SJCRH30 (cell line): Measurements from ENCODE around the gene SCAMP3. TPM values are rescaled to one million over a fixed set of nuclear protein-coding genes. Genes with fewer than 3 reads are reported as not detected.

Source experiments
- DNase-seq, 2 experiments: peaks; one replicate each; pipeline ENCODE4 v3.0.0-alpha.2; 2015 to 2020
- H3K27ac ChIP-seq: fragments of 250-450 bp; sonication (Bioruptor Pico); 2 replicates; pipeline ENCODE4 v1.5.1; 2020; ENCODE audit warnings: mild to moderate bottlenecking, moderate library complexity
- H3K27me3 ChIP-seq: fragments of 250-450 bp; sonication (Bioruptor Pico); 2 replicates; pipeline ENCODE4 v1.5.1; 2020; ENCODE audit warnings: mild to moderate bottlenecking, moderate library complexity
- H3K36me3 ChIP-seq: fragments of 250-450 bp; sonication (Bioruptor Pico); 2 replicates; pipeline ENCODE4 v1.5.1; 2020; ENCODE audit warnings: mild to moderate bottlenecking, moderate library complexity
- H3K4me1 ChIP-seq: fragments of 250-450 bp; sonication (Bioruptor Pico); 2 replicates; pipeline ENCODE4 v1.5.1; 2020; ENCODE audit warnings: mild to moderate bottlenecking, moderate library complexity
- H3K4me3 ChIP-seq: fragments of 250-450 bp; sonication (Bioruptor Pico); 2 replicates; pipeline ENCODE4 v1.5.1; 2020; ENCODE audit warnings: mild to moderate bottlenecking, moderate library complexity
- H3K9me3 ChIP-seq: fragments of 250-450 bp; sonication (Bioruptor Pico); replicated peaks from 2 replicates; pipeline ENCODE4 v1.5.1; 2020; ENCODE audit warnings: mild to moderate bottlenecking, moderate library complexity
- total RNA-seq: library from RNA; depleted of rRNA; stranded (reverse); fragments of >200 nt; shearing (Covaris generic); gene quantifications from 2 replicates; pipeline ENCODE4 v1.2.3, GENCODE V29; 2014; rRNA removed

Gene SCAMP3
- total RNA-seq = 42.1 and 43.4 TPM in 2 replicates

GRCh38 chr1:155261852-155262673, at the start of gene SCAMP3:
TSS of gene SCAMP3 (minus strand) at chr1:155262360. CDS start at chr1:155262151, 209 bp downstream.
- Histone ChIP-seq H3K4me1 (no peaks in the 10 kb centered on the region), H3K36me3 (peaks cover 35% of the 10 kb centered on the region), H3K9me3 (no peaks in the 10 kb centered on the region), H3K4me3 (peak within 1 kb of the TSS; percentile 70), H3K27me3 (no peaks in the 10 kb centered on the region), H3K27ac (peak within 1 kb of the TSS; percentile 35)
- peak; percentile 96 to 98 for DNase-seq

- H3K36me3 ChIP-seq = peaks cover 16% of the 10 kb centered on the region
- DNase-seq = peak in 1 of 2 experiments; percentile 22
- H3K9me3 ChIP-seq = no peaks in the 10 kb centered on the region
- H3K4me3 ChIP-seq = peak overlapping the region; percentile 78
- peak overlapping the region; percentile 78 for H3K27ac ChIP-seq
- no peaks in the 10 kb centered on the region for H3K27me3 ChIP-seq
- H3K4me1 ChIP-seq = peaks cover 3% of the 10 kb centered on the region; the same call in 1 of the 2 replicates
Observed at GRCh38 chr1:155309423-155310021, 47.4 kb upstream of the SCAMP3 start.

GRCh38 chr1:155308493-155309422, 46.6 kb upstream of the SCAMP3 start, which contains the start of gene FDPS:
TSS of gene FDPS (plus strand) at chr1:155308866. CDS start at chr1:155309790, 924 bp downstream.
- Histone ChIP-seq H3K27ac (peak within 1 kb of the TSS; percentile 78), H3K4me1 (peaks cover 3% of the 10 kb centered on the region; the same call in 1 of the 2 replicates), H3K4me3 (peak within 1 kb of the TSS; percentile 78), H3K36me3 (peaks cover 16% of the 10 kb centered on the region), H3K9me3 (no peaks in the 10 kb centered on the region), H3K27me3 (no peaks in the 10 kb centered on the region)
- peak; percentile 98 for DNase-seq

GRCh38 chr1:155307247-155307740, 45.1 kb upstream of the SCAMP3 start:
- H3K4me3 ChIP-seq = no peak overlapping the region
- no peaks in the 10 kb centered on the region for H3K9me3 ChIP-seq
- no peaks in the 10 kb centered on the region for H3K27me3 ChIP-seq
- H3K27ac ChIP-seq = no peak overlapping the region
- DNase-seq = peak in 1 of 2 experiments; percentile 58
- H3K4me1 ChIP-seq = peaks cover 3% of the 10 kb centered on the region; the same call in 1 of the 2 replicates
- H3K36me3 ChIP-seq = peaks cover 10% of the 10 kb centered on the region

- peaks cover 7% of the 10 kb centered on the region for H3K36me3 ChIP-seq
- no peaks in the 10 kb centered on the region for H3K9me3 ChIP-seq
- no peaks in the 10 kb centered on the region for H3K27me3 ChIP-seq
- H3K4me1 ChIP-seq = peaks cover 3% of the 10 kb centered on the region; the same call in 1 of the 2 replicates
- no peak for DNase-seq
- H3K27ac ChIP-seq = no peak overlapping the region
- H3K4me3 ChIP-seq = no peak overlapping the region
Observed at GRCh38 chr1:155305881-155306391, 43.8 kb upstream of the SCAMP3 start.

GRCh38 chr1:155304558-155305063, 42.5 kb upstream of the SCAMP3 start:
- Histone ChIP-seq H3K36me3 (no peaks in the 10 kb centered on the region), H3K27ac (no peak overlapping the region), H3K27me3 (no peaks in the 10 kb centered on the region), H3K4me1 (peaks cover 3% of the 10 kb centered on the region; the same call in 1 of the 2 replicates), H3K9me3 (no peaks in the 10 kb centered on the region), H3K4me3 (no peak overlapping the region)
- DNase-seq = no peak

- Histone ChIP-seq H3K4me3 (no peak within 1 kb of the TSS), H3K36me3 (no peaks in the 10 kb centered on the region), H3K9me3 (no peaks in the 10 kb centered on the region), H3K27ac (no peak within 1 kb of the TSS), H3K4me1 (0 out of 2 replicates have a peak, but pooled peaks cover 3% of the 10 kb centered on the region), H3K27me3 (no peaks in the 10 kb centered on the region)
- no peak for DNase-seq
Observed at GRCh38 chr1:155301342-155301841, 39.2 kb upstream of the SCAMP3 start, which contains the start of gene PKLR. TSS of gene PKLR (minus strand) at chr1:155301438. CDS start at chr1:155301395, 43 bp downstream.

GRCh38 chr1:155300553-155301329, 38.6 kb upstream of the SCAMP3 start:
- no peaks in the 10 kb centered on the region for H3K4me1 ChIP-seq
- no peaks in the 10 kb centered on the region for H3K27me3 ChIP-seq
- H3K4me3 ChIP-seq = no peak overlapping the region
- no peak for DNase-seq
- H3K36me3 ChIP-seq = no peaks in the 10 kb centered on the region
- H3K27ac ChIP-seq = no peak overlapping the region
- H3K9me3 ChIP-seq = no peaks in the 10 kb centered on the region

- no peak for DNase-seq
- H3K4me3 ChIP-seq = no peak overlapping the region
- no peak overlapping the region for H3K27ac ChIP-seq
Observed at GRCh38 chr1:155300024-155300423, 37.9 kb upstream of the SCAMP3 start.

GRCh38 chr1:155297384-155297783, 35.2 kb upstream of the SCAMP3 start:
- Histone ChIP-seq H3K27me3 (no peaks in the 10 kb centered on the region), H3K27ac (no peak overlapping the region), H3K4me1 (no peaks in the 10 kb centered on the region), H3K36me3 (no peaks in the 10 kb centered on the region), H3K9me3 (no peaks in the 10 kb centered on the region), H3K4me3 (no peak overlapping the region)
- no peak for DNase-seq

More at GRCh38 chr1:155300024-155300423, 37.9 kb upstream of the SCAMP3 start:
- Histone ChIP-seq H3K27me3 (no peaks in the 10 kb centered on the region), H3K4me1 (no peaks in the 10 kb centered on the region), H3K9me3 (no peaks in the 10 kb centered on the region), H3K36me3 (no peaks in the 10 kb centered on the region)

- no peaks in the 10 kb centered on the region for H3K27me3 ChIP-seq
- H3K27ac ChIP-seq = no peak overlapping the region
- H3K9me3 ChIP-seq = no peaks in the 10 kb centered on the region
- no peak overlapping the region for H3K4me3 ChIP-seq
- H3K36me3 ChIP-seq = no peaks in the 10 kb centered on the region
- no peaks in the 10 kb centered on the region for H3K4me1 ChIP-seq
- DNase-seq = no peak
Observed at GRCh38 chr1:155296661-155297060, 34.5 kb upstream of the SCAMP3 start.

GRCh38 chr1:155295942-155296267, 33.7 kb upstream of the SCAMP3 start:
- no peaks in the 10 kb centered on the region for H3K4me1 ChIP-seq
- H3K36me3 ChIP-seq = no peaks in the 10 kb centered on the region
- no peaks in the 10 kb centered on the region for H3K9me3 ChIP-seq
- H3K27me3 ChIP-seq = no peaks in the 10 kb centered on the region
- no peak overlapping the region for H3K4me3 ChIP-seq
- no peak for DNase-seq
- no peak overlapping the region for H3K27ac ChIP-seq
